B cell (primary cell): ENCODE results near the gene CFAP161.

Source experiments
- EZH2 ChIP-seq: IDR thresholded peaks from 2 replicates; pipeline ENCODE4 v1.6.1; 2012; ENCODE audit warnings: borderline replicate concordance, low read depth, mild to moderate bottlenecking, moderate library complexity, low read length; ENCODE audit not compliant: insufficient read depth, poor library complexity, severe bottlenecking
- TF ChIP-seq, protein P1 (sequence below): fragments of 200-600 bp; IDR thresholded peaks from one replicate; pipeline ENCODE4 v1.8.0; 2022; ENCODE audit warnings: antibody characterized with exemption, mild to moderate bottlenecking

DNA sequence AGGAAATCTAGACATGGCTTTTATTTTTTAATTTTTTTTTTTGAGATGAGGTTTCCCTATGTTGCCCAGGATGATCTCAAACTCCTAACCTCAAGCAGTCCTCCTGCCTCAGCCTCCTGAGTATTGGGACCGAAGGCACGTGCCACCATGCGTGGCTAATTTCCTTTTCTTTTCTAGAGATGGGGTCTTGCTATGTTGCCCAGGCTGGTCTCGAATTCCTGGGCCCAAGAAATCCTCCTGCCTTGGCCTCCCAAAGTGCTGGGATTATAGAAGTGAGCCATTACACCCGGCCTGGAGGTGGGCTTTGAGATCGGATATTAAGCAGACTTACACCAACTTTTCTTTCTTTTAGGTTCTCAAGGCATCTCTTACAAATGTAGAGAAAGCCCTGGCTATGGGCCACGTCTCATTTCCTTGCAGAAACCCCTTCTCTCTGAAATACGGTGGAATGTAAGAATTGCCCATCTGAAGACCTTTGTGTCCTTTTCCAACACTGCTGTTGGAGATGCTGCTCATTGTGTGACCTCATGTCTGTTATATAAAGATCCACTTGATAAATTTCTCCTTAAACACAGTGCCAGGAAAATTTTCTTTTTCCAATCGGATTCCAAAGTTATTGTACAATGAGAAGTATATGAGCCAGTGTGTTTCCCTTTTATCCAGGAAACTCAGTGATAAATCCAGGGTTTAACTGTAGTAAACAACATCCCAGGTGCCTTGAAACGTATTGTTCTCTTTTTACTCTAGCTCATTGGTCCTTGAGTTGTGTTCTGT lies 36.8 kb upstream of the CFAP161 start:
- TF ChIP-seq, protein P1, sequence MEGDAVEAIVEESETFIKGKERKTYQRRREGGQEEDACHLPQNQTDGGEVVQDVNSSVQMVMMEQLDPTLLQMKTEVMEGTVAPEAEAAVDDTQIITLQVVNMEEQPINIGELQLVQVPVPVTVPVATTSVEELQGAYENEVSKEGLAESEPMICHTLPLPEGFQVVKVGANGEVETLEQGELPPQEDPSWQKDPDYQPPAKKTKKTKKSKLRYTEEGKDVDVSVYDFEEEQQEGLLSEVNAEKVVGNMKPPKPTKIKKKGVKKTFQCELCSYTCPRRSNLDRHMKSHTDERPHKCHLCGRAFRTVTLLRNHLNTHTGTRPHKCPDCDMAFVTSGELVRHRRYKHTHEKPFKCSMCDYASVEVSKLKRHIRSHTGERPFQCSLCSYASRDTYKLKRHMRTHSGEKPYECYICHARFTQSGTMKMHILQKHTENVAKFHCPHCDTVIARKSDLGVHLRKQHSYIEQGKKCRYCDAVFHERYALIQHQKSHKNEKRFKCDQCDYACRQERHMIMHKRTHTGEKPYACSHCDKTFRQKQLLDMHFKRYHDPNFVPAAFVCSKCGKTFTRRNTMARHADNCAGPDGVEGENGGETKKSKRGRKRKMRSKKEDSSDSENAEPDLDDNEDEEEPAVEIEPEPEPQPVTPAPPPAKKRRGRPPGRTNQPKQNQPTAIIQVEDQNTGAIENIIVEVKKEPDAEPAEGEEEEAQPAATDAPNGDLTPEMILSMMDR = no peak
- no peak for TF ChIP-seq EZH2
